ENCODE measurements around the gene FGD3. TPM values are rescaled to one million over a fixed set of nuclear protein-coding genes. Genes with fewer than 3 reads are reported as not detected.

The FGD3 gene
- total RNA-seq, 3 donors from 2014 or later (not counting 1 experiment from before 2014, with no cell fraction given), result 133 to 204 (median 193) TPM

DNA sequence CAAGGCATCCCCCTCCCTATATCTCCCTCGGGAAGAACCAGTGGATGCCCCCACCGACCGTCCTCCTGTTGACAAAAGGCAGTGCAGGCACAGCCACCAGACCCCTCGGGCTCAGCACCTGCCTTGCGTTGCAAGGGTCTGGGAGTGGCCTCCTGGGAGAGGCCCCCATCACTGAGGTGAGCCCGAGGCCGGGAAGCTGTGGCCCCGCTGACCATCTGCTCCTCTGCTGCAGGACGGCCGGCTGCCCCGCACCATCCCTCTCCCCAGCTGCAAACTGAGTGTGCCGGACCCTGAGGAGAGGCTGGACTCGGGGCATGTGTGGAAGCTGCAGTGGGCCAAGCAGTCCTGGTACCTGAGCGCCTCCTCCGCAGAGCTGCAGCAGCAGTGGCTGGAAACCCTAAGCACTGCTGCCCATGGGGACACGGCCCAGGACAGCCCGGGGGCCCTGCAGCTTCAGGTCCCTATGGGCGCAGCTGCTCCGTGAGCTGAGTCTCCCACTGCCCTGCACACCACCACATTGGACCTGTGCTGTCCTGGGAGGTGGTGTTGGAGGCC, 87.9 kb downstream of the FGD3 start:
- Histone ChIP-seq H3K27me3 (ENCODE audit: control insufficient read depth, insufficient read depth, low read length) (no peaks in the 10 kb centered on the region), H3K4me1 (ENCODE audit: control insufficient read depth, insufficient read depth, low read length) (peaks cover 57% of the 10 kb centered on the region), H3K4me3 (ENCODE audit: low read length) (no peak overlapping the region), H3K27ac (ENCODE audit: low read length) (no peak overlapping the region), H3K36me3 (ENCODE audit: control insufficient read depth, insufficient read depth, low read length) (peaks cover 65% of the 10 kb centered on the region), H3K9me3 (ENCODE audit: control insufficient read depth, insufficient read depth, low read length) (no peaks in the 10 kb centered on the region)
- 96% methylated on average over 19 of the region's 19 CpGs for WGBS (ENCODE audit: insufficient coverage)
- Mint-ChIP-seq H3K27me3 (ENCODE audit: low read depth in 2 of 2) (no peaks in the 10 kb centered on the region), H3K9me3 (no peaks in the 10 kb centered on the region), H3K36me3 (no peaks in the 10 kb centered on the region), H3K4me1 (peaks cover 13 to 56% of the 10 kb centered on the region in 2 donors), H3K27ac (no peak overlapping the region), H3K4me3 (no peak overlapping the region)
- DNase-seq, result no peak
- no peak for ATAC-seq
- intact Hi-C loops (cut with micrococcal nuclease), result no loop called here
- TF ChIP-seq, protein P1, sequence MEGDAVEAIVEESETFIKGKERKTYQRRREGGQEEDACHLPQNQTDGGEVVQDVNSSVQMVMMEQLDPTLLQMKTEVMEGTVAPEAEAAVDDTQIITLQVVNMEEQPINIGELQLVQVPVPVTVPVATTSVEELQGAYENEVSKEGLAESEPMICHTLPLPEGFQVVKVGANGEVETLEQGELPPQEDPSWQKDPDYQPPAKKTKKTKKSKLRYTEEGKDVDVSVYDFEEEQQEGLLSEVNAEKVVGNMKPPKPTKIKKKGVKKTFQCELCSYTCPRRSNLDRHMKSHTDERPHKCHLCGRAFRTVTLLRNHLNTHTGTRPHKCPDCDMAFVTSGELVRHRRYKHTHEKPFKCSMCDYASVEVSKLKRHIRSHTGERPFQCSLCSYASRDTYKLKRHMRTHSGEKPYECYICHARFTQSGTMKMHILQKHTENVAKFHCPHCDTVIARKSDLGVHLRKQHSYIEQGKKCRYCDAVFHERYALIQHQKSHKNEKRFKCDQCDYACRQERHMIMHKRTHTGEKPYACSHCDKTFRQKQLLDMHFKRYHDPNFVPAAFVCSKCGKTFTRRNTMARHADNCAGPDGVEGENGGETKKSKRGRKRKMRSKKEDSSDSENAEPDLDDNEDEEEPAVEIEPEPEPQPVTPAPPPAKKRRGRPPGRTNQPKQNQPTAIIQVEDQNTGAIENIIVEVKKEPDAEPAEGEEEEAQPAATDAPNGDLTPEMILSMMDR (IDR thresholded peaks at IDR 0.05), result no peak

DNA sequence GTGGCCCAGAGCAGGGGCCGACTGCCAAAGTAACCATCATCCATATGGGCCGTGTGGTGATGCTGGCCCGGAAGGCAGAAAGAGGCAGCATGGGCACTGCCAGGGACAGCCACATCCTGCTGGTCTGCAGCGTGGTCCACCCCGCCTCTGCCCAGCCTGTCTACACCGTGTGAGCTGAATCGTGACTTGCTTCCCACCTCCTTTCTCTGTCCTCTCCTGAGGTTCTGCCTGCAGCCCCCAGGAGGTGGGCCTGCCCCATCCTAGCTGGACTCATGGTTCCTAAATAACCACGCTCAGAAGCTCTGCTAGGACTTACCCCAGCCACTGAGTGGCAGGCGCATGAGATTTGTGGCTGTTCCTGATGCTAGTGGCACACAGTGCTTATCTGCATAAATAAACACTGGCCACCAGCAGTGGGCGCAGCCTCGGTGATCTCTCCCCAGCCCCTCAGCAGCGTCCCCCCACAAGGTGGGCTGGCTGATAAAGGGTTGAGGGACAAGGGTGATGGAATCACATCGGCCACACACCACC, 88.6 kb downstream of the FGD3 start:
- Mint-ChIP-seq H3K4me1 (peaks cover 13 to 52% of the 10 kb centered on the region in 2 donors), H3K36me3 (no peaks in the 10 kb centered on the region), H3K9me3 (no peaks in the 10 kb centered on the region), H3K27ac (peak overlapping the region in 1 of 2 donors; percentile 63), H3K27me3 (ENCODE audit: low read depth in 2 of 2) (no peaks in the 10 kb centered on the region), H3K4me3 (no peak overlapping the region)
- Histone ChIP-seq H3K27ac (ENCODE audit: low read length) (no peak overlapping the region), H3K4me3 (ENCODE audit: low read length) (no peak overlapping the region), H3K27me3 (ENCODE audit: control insufficient read depth, insufficient read depth, low read length) (no peaks in the 10 kb centered on the region), H3K4me1 (ENCODE audit: control insufficient read depth, insufficient read depth, low read length) (peaks cover 57% of the 10 kb centered on the region), H3K36me3 (ENCODE audit: control insufficient read depth, insufficient read depth, low read length) (peaks cover 58% of the 10 kb centered on the region), H3K9me3 (ENCODE audit: control insufficient read depth, insufficient read depth, low read length) (no peaks in the 10 kb centered on the region)
- intact Hi-C loops (cut with micrococcal nuclease), result no loop called here
- no peak for DNase-seq
- 71% methylated on average over 13 of the region's 13 CpGs for WGBS (ENCODE audit: insufficient coverage)
- TF ChIP-seq, protein P1 (IDR thresholded peaks at IDR 0.05), result no peak
- ATAC-seq, result peak in 1 of 3 donors; percentile 25

DNA sequence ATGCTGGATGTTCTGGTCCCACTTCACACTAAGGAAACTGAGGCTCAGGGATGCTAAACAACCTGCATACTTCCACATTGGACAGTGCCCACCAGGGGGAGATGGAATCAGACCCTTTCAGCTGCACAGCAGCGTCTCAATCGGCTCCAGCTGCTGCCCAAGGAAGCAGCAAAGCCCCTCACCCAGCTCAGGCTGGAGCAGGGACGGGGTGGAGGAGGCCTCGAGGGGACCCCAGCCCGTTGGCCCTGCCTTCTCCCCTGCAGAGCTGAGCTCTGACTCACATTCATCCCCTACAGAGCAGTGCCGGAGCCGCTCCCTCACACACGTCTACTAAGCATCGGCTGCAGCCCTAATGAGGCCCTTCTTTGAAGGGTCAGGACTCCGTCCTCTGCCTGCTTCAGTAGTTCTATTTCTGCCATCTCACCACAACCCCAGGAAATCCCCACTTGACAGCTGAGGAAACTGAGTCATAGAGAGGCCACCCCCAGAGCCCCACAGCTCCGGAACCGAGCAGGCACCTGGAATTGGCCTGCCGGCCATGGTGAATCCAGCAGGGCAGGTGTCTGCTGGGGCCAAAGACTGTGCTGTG, 89.7 kb downstream of the FGD3 start:
- WGBS (ENCODE audit: insufficient coverage), result 75% methylated on average over 13 of the region's 13 CpGs
- Histone ChIP-seq H3K4me3 (ENCODE audit: low read length) (no peak overlapping the region), H3K4me1 (ENCODE audit: control insufficient read depth, insufficient read depth, low read length) (peaks cover 49% of the 10 kb centered on the region), H3K36me3 (ENCODE audit: control insufficient read depth, insufficient read depth, low read length) (peaks cover 47% of the 10 kb centered on the region), H3K27ac (ENCODE audit: low read length) (no peak overlapping the region), H3K27me3 (ENCODE audit: control insufficient read depth, insufficient read depth, low read length) (no peaks in the 10 kb centered on the region), H3K9me3 (ENCODE audit: control insufficient read depth, insufficient read depth, low read length) (no peaks in the 10 kb centered on the region)
- Mint-ChIP-seq H3K27me3 (ENCODE audit: low read depth in 2 of 2) (no peaks in the 10 kb centered on the region), H3K4me1 (peaks cover 19 to 52% of the 10 kb centered on the region in 2 donors), H3K4me3 (no peak overlapping the region), H3K9me3 (no peaks in the 10 kb centered on the region), H3K27ac (peak overlapping the region in 1 of 2 donors; percentile 63), H3K36me3 (no peaks in the 10 kb centered on the region)
- DNase-seq, result no peak
- TF ChIP-seq, protein P1 (IDR thresholded peaks at IDR 0.05), result no peak
- intact Hi-C loops (cut with micrococcal nuclease), result no loop called here
- ATAC-seq, result no peak

All from natural killer cell (primary cell).